Ishikawa (cell line): ENCODE results near the gene TRIML2.

Source experiments
- CEBPB ChIP-seq: IDR thresholded peaks from 2 replicates; pipeline ENCODE4 v1.6.1; 2012
- CREB1 ChIP-seq: IDR thresholded peaks from 2 replicates; pipeline ENCODE4 v1.6.1; 2012; ENCODE audit warnings: low read depth
- EGR1 ChIP-seq: IDR thresholded peaks from 2 replicates; pipeline ENCODE4 v1.6.1; 2012
- EP300 ChIP-seq: IDR thresholded peaks from 2 replicates; pipeline ENCODE4 v1.6.1; 2012; ENCODE audit warnings: borderline replicate concordance
- FOXM1 ChIP-seq: IDR thresholded peaks from 2 replicates; pipeline ENCODE4 v1.6.1; 2012; ENCODE audit warnings: low read depth, borderline replicate concordance
- NFIC ChIP-seq: IDR thresholded peaks from 2 replicates; pipeline ENCODE4 v1.6.1; 2012
- RAD21 ChIP-seq: IDR thresholded peaks from 2 replicates; pipeline ENCODE4 v1.6.1; 2012; ENCODE audit warnings: low read depth
- TAF1 ChIP-seq: IDR thresholded peaks from 2 replicates; pipeline ENCODE4 v1.6.1; 2012; ENCODE audit warnings: low read depth, mild to moderate bottlenecking
- TCF12 ChIP-seq: IDR thresholded peaks from 2 replicates; pipeline ENCODE4 v1.6.1; 2012; ENCODE audit warnings: low read depth
- TEAD4 ChIP-seq: IDR thresholded peaks from 2 replicates; pipeline ENCODE4 v1.6.1; 2012
- YY1 ChIP-seq: IDR thresholded peaks from 2 replicates; pipeline ENCODE4 v1.6.1; 2012; ENCODE audit warnings: low read depth
- ZBTB7A ChIP-seq: IDR thresholded peaks from 2 replicates; pipeline ENCODE4 v1.6.1; 2012; ENCODE audit warnings: low read depth
- TF ChIP-seq, protein P1 (sequence below): IDR thresholded peaks from 2 replicates; pipeline ENCODE4 v1.6.1; 2012
- TF ChIP-seq, protein P2 (sequence below): IDR thresholded peaks from 2 replicates; pipeline ENCODE4 v1.6.1; 2012; ENCODE audit warnings: low read depth, mild to moderate bottlenecking
- TF ChIP-seq, protein P3 (sequence below): IDR thresholded peaks from 2 replicates; pipeline ENCODE4 v1.6.1; 2012

The TRIML2 gene

DNA sequence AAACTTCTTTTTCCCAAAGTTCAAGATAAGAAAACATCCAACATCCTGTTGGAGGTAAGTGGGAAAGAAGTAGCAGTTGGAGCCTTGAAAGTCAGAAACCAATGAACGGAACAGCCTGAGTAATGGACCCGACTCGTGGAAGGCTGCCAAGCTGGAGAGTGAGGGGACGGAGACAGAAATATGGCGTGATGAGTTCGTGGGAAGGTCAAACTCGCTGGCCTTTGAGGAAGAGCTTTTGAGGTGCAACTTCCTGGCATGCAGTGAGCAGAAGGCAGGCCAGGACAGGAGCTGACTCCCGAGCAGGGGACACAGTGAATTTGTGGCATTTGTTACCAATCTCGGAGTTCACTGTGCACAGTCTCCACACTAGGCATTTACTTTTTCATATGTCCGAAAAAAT is 28.8 kb upstream of the TRIML2 start:
- TF ChIP-seq, protein P1, sequence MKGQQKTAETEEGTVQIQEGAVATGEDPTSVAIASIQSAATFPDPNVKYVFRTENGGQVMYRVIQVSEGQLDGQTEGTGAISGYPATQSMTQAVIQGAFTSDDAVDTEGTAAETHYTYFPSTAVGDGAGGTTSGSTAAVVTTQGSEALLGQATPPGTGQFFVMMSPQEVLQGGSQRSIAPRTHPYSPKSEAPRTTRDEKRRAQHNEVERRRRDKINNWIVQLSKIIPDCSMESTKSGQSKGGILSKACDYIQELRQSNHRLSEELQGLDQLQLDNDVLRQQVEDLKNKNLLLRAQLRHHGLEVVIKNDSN = no peak
- no peak for TF ChIP-seq ZBTB7A
- TF ChIP-seq TEAD4 = no peak
- no peak for TF ChIP-seq YY1
- no peak for TF ChIP-seq TAF1
- no peak for TF ChIP-seq FOXM1
- TF ChIP-seq CREB1 = no peak
- no peak for TF ChIP-seq EGR1
- TF ChIP-seq RAD21 = no peak
- TF ChIP-seq, protein P2, sequence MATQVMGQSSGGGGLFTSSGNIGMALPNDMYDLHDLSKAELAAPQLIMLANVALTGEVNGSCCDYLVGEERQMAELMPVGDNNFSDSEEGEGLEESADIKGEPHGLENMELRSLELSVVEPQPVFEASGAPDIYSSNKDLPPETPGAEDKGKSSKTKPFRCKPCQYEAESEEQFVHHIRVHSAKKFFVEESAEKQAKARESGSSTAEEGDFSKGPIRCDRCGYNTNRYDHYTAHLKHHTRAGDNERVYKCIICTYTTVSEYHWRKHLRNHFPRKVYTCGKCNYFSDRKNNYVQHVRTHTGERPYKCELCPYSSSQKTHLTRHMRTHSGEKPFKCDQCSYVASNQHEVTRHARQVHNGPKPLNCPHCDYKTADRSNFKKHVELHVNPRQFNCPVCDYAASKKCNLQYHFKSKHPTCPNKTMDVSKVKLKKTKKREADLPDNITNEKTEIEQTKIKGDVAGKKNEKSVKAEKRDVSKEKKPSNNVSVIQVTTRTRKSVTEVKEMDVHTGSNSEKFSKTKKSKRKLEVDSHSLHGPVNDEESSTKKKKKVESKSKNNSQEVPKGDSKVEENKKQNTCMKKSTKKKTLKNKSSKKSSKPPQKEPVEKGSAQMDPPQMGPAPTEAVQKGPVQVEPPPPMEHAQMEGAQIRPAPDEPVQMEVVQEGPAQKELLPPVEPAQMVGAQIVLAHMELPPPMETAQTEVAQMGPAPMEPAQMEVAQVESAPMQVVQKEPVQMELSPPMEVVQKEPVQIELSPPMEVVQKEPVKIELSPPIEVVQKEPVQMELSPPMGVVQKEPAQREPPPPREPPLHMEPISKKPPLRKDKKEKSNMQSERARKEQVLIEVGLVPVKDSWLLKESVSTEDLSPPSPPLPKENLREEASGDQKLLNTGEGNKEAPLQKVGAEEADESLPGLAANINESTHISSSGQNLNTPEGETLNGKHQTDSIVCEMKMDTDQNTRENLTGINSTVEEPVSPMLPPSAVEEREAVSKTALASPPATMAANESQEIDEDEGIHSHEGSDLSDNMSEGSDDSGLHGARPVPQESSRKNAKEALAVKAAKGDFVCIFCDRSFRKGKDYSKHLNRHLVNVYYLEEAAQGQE = no peak
- TF ChIP-seq, protein P3, sequence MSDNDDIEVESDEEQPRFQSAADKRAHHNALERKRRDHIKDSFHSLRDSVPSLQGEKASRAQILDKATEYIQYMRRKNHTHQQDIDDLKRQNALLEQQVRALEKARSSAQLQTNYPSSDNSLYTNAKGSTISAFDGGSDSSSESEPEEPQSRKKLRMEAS = no peak

DNA sequence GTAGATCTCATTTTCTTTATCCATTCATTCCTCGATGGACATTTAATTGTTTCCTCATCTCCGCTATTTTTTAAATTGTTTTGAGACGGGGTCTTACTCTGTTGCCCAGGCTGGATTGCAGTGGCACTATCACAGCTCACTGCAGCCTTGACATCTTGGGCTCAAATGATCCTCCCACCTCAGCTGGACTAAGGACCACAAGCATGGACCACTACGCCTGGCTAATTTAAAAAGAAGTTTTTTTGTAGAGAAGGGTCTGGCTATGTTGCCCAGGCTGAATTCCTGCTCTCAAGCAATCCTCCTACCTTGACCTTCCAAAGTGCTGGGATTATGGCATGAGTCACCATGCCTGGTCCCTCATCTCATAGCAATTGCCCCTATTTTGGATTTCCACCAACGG is 22.8 kb upstream of the TRIML2 start:
- TF ChIP-seq ZBTB7A (no peak), TCF12 (no peak)

DNA sequence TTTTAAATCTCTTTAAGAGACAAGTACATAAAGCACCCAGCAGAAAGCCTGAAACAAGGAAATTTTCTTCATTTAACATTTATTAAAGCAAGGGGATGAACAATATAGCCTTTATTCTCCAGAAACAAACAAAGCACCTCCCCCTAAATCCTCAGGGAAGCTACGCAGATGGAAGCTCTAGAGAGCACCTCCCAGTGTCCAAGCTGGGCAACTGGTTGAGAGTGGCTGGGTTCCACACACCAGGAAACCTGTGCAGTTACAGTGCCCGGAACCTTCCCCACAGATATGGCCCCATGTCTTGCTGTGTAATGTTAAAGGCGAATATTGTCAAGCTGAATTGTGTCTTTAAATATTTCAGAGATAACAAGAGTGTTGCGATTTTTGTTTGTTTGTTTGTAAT is 21.0 kb upstream of the TRIML2 start:
- no peak for TF ChIP-seq YY1
- TF ChIP-seq RAD21 = no peak
- no peak for TF ChIP-seq EGR1
- TF ChIP-seq, protein P3 = no peak
- no peak for TF ChIP-seq EP300
- TF ChIP-seq, protein P1 = no peak
- TF ChIP-seq, protein P2 = no peak
- TF ChIP-seq ZBTB7A = no peak
- TF ChIP-seq TCF12 = no peak
- no peak for TF ChIP-seq CEBPB
- TF ChIP-seq TEAD4 = no peak
- TF ChIP-seq TAF1 = no peak
- no peak for TF ChIP-seq FOXM1

DNA sequence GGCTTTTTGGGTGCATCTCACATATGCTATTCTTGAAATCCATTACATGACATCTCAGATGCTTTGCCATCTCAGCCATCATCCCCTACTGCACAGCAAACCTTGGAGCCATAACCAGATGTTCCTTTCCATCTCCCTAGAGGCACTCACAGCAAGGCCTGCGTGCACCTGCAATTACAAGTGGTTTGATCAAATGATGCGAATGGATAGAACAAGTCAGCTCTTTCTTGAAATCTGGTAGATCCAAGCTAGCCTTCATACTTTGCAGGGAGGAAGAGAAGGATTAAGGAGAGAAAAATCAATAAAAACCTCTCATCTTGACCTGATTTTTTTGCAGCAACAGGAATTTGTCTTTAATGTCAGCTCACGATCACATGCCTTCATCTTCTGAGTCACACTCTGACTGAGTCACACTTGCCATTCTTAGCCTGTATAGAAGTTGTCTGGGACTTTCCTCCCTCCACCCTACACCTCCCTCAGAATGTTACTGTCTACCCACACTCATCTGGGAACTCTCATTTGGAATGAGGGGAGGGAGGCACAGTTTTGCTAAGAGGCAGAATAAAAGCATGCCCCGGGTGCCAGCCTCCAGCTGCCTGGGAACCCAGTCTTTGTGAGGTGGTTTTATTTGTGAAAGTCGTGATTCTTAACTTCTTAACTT is 17.9 kb upstream of the TRIML2 start:
- TF ChIP-seq FOXM1 (no peak), EGR1 (no peak), RAD21 (no peak), CEBPB (no peak), CREB1 (no peak), NFIC (no peak), TEAD4 (no peak)

DNA sequence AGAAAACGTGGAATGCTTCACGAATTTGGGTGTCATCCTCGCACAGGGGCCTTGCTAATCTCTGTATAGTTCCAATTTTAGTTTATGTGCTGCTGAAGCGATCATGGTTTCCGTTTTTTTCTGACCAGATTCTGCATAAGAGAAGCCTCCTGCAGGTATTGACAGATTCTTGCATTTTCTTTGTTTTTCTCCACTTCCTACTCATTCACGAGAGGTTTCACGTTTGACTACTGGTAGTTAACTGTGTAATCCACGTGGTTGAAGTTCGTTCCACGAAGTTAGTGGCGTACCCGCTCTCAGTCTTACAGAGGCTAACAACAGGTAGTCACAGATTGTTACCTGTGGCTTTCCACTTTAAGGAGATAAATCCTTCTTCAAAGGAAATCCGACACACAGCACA is 12.1 kb upstream of the TRIML2 start:
- TF ChIP-seq EGR1 (no peak), YY1 (no peak)
- TF ChIP-seq, protein P1 = no peak
- TF ChIP-seq, protein P3 = no peak

DNA sequence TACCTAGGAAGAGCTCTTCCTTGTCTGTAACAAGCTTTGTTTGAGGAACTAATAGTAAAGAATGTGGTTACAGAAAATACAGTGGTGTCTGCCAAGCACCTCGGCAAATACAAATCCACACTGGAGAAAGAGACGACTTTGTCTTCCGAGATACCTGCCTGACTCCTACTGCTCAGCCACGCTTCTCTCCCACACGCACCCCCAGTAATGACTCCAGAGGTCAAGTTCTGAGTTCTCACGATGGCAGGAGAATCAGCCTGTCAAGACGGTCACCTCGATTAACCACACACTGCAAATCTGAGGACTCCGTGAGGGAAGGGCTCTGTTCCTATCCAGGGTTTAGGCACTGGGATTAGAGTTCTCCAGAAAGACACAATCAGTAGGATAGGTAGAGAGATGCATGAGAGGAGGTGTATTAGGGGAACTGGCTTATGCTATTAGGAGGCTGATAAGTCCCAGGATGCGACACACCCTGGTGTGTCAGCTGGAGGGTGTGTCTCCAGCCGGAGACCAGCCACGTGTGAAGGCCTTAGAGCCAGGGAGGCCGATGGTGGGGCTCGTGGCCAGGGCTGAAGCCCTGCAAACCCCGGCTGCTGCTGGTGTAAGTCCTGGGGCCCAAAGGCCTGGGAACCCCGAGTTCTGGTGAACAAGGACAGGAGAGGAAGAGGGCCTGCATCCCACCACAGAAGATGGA is 8.4 kb upstream of the TRIML2 start:
- TF ChIP-seq CREB1 (no peak), RAD21 (no peak), ZBTB7A (no peak), TAF1 (no peak), TEAD4 (no peak), NFIC (no peak), EP300 (no peak), EGR1 (no peak), TCF12 (no peak)
- TF ChIP-seq, protein P2 = no peak
- TF ChIP-seq, protein P1 = no peak
- TF ChIP-seq, protein P3 = no peak
